Measurements from ENCODE around the gene NASP. TPM values are rescaled to one million over a fixed set of nuclear protein-coding genes. Genes with fewer than 3 reads are reported as not detected.
A peak's percentile ranks its signal among the peaks of the same experiment; 100 is the strongest.

NASP gene
- total RNA-seq, 1 donor from 2014 or later, result 55.9 TPM

DNA sequence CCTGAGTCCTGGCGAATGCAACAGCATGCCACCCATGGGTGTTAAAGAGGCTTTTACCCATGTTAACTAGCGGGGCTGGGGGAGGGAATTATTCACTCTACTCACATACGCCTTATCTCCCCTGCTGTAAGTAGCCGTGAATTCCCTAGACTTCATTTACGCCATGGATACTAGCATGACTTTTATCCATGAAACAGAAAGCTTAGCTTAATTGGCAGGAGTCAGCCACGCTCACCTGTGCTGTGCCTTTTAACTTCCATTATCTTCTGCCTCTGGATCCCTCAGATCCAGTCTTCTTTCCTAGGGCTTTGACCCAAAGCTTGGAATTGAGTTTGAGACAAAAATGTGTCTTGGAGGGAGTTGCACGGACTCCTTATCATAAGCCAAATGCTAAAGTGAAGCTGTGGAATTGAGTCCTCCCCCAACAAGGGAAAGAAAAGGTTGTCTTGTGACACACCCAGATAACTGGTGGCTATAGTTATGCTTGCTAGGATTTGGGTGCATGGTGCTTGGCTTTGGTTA is 9.7 kb upstream of the NASP start:
- no peaks in the 10 kb centered on the region for H3K27me3 Mint-ChIP-seq (ENCODE audit: low read depth, unreplicated experiment)
- no peak overlapping the region for H3K27ac ChIP-seq (ENCODE audit: low read depth, low read length)
- FAIRE-seq (no peak), DNase-seq (ENCODE audit: low read depth) (no peak)
- H2AFZ ChIP-seq (ENCODE audit: low read depth, low read length), result no peak overlapping the region
- H3K36me3 Mint-ChIP-seq (ENCODE audit: low read depth, unreplicated experiment), result peaks cover 5% of the 10 kb centered on the region
- H3K4me3 Mint-ChIP-seq (ENCODE audit: unreplicated experiment), result no peak overlapping the region
- no peaks in the 10 kb centered on the region for H3K9me3 Mint-ChIP-seq (ENCODE audit: unreplicated experiment)
- H3K9ac ChIP-seq (ENCODE audit: low read length), result no peak overlapping the region
- TF ChIP-seq, protein P1, sequence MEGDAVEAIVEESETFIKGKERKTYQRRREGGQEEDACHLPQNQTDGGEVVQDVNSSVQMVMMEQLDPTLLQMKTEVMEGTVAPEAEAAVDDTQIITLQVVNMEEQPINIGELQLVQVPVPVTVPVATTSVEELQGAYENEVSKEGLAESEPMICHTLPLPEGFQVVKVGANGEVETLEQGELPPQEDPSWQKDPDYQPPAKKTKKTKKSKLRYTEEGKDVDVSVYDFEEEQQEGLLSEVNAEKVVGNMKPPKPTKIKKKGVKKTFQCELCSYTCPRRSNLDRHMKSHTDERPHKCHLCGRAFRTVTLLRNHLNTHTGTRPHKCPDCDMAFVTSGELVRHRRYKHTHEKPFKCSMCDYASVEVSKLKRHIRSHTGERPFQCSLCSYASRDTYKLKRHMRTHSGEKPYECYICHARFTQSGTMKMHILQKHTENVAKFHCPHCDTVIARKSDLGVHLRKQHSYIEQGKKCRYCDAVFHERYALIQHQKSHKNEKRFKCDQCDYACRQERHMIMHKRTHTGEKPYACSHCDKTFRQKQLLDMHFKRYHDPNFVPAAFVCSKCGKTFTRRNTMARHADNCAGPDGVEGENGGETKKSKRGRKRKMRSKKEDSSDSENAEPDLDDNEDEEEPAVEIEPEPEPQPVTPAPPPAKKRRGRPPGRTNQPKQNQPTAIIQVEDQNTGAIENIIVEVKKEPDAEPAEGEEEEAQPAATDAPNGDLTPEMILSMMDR (IDR thresholded peaks at IDR 0.05; ENCODE audit: insufficient read depth, low read depth, low read length), result no peak
- no peak for TF ChIP-seq EZH2 (IDR thresholded peaks at IDR 0.05; ENCODE audit: insufficient read depth, low read length)
- H4K20me1 ChIP-seq (ENCODE audit: insufficient read depth, low read length), result peaks cover 16% of the 10 kb centered on the region
- no peak overlapping the region for H3K4me3 ChIP-seq (ENCODE audit: insufficient read depth, low read depth, low read length)
- H3K4me1 Mint-ChIP-seq (ENCODE audit: low read depth, unreplicated experiment), result peaks cover 6% of the 10 kb centered on the region
- no peaks in the 10 kb centered on the region for H3K9me3 ChIP-seq (ENCODE audit: insufficient read depth, low read depth, low read length)
- H3K27me3 ChIP-seq (ENCODE audit: insufficient read depth, low read length), result no peaks in the 10 kb centered on the region
- H3K4me2 ChIP-seq (ENCODE audit: low read length), result no peak overlapping the region
- peaks cover 19% of the 10 kb centered on the region for H3K36me3 ChIP-seq (ENCODE audit: insufficient read depth, low read length)
- no peaks in the 10 kb centered on the region for H3K79me2 ChIP-seq (ENCODE audit: insufficient read depth, low read length)
- no peak overlapping the region for H3K27ac Mint-ChIP-seq (ENCODE audit: unreplicated experiment)
- H3K4me1 ChIP-seq (ENCODE audit: insufficient read depth, low read length), result no peaks in the 10 kb centered on the region

DNA sequence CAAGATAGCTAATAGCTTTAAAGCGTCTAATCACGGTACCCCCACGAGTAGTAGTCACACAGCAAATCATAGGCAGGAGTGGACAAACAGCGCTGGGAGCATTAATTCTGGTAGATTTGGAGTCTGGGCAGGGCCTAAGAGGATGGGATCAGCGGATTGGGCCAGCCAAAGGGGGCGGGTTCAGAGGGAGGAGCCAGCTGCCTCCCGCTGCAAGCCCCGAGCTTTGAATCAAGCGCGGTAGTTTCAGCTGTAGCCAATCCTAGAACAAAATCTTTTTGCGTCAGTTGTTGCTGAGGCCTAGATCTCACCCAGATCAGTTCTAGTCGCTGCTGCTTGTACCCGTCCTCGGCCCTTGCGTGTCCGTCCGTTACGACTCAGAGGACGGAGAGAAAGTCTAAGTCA is 576 bp upstream of the NASP start:
- TF ChIP-seq EZH2 (IDR thresholded peaks at IDR 0.05; ENCODE audit: insufficient read depth, low read length), result no peak
- TF ChIP-seq, protein P1 (IDR thresholded peaks at IDR 0.05; ENCODE audit: insufficient read depth, low read depth, low read length), result no peak
- H3K9me3 ChIP-seq (ENCODE audit: insufficient read depth, low read depth, low read length), result no peaks in the 10 kb centered on the region
- H3K9me3 Mint-ChIP-seq (ENCODE audit: unreplicated experiment), result peaks cover 2% of the 10 kb centered on the region
- no peaks in the 10 kb centered on the region for H3K27me3 Mint-ChIP-seq (ENCODE audit: low read depth, unreplicated experiment)
- H3K4me2 ChIP-seq (ENCODE audit: low read length), result peak overlapping the region; percentile 100
- H3K36me3 ChIP-seq (ENCODE audit: insufficient read depth, low read length), result no peaks in the 10 kb centered on the region
- peaks cover 41% of the 10 kb centered on the region for H3K79me2 ChIP-seq (ENCODE audit: insufficient read depth, low read length)
- H3K9ac ChIP-seq (ENCODE audit: low read length), result peak overlapping the region; percentile 98
- H3K4me1 ChIP-seq (ENCODE audit: insufficient read depth, low read length), result peaks cover 14% of the 10 kb centered on the region
- FAIRE-seq (peak; percentile 59), DNase-seq (ENCODE audit: low read depth) (peak; percentile 89)
- H3K27ac Mint-ChIP-seq (ENCODE audit: unreplicated experiment), result peak overlapping the region; percentile 87
- peak overlapping the region; percentile 95 for H3K27ac ChIP-seq (ENCODE audit: low read depth, low read length)
- H3K4me3 Mint-ChIP-seq (ENCODE audit: unreplicated experiment), result peak overlapping the region; percentile 99
- peaks cover 9% of the 10 kb centered on the region for H3K4me1 Mint-ChIP-seq (ENCODE audit: low read depth, unreplicated experiment)
- H3K27me3 ChIP-seq (ENCODE audit: insufficient read depth, low read length), result no peaks in the 10 kb centered on the region
- H2AFZ ChIP-seq (ENCODE audit: low read depth, low read length), result peak overlapping the region; percentile 100
- H3K4me3 ChIP-seq (ENCODE audit: insufficient read depth, low read depth, low read length), result peak overlapping the region; percentile 98
- no peaks in the 10 kb centered on the region for H3K36me3 Mint-ChIP-seq (ENCODE audit: low read depth, unreplicated experiment)
- peaks cover 30% of the 10 kb centered on the region for H4K20me1 ChIP-seq (ENCODE audit: insufficient read depth, low read length)

DNA sequence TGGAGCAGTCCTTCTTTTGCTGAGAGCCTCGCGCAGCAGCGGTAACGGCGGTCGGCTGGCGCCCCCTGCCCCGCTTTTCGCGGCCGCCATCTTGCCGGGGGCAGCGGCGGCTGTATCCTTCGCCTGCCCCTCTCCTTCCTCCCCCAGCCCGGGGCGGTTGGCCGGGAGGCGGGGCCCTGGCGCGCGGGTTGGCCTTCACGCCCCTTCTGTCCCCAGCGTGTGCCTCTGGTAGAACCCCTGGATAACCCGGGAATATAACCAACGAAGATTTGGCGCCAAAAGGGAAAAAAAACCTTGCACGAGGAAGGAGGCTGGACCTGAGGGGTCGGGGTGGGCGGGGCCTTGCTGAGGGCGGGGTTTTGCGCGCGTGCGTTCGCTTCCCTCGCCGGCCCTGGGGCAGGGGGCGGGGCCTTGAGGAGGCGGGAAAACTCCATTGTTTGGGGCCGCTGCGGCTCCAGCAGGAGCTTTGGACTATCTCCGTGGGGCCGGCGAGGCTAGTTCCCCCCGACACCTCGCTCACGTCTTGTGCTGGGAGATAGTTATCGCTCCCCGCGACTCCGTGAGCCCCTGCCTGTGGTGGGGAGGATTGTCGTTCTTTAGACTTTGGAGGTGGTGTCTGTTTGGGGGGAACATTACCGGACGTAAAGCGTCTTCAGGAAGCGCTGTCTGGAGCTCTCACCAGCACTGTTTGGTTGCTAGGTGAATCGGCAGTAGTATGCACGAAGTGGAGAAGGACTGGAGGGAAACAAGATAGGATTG is 689 bp downstream of the NASP start:
- Histone ChIP-seq H3K4me3 (ENCODE audit: insufficient read depth, low read depth, low read length) (peak overlapping the region; percentile 98), H3K27ac (ENCODE audit: low read depth, low read length) (peak overlapping the region; percentile 95), H4K20me1 (ENCODE audit: insufficient read depth, low read length) (peaks cover 41% of the 10 kb centered on the region), H3K9me3 (ENCODE audit: insufficient read depth, low read depth, low read length) (no peaks in the 10 kb centered on the region), H3K4me1 (ENCODE audit: insufficient read depth, low read length) (peaks cover 14% of the 10 kb centered on the region), H3K36me3 (ENCODE audit: insufficient read depth, low read length) (no peaks in the 10 kb centered on the region), H2AFZ (ENCODE audit: low read depth, low read length) (peak overlapping the region; percentile 100), H3K4me2 (ENCODE audit: low read length) (peak overlapping the region; percentile 100), H3K27me3 (ENCODE audit: insufficient read depth, low read length) (no peaks in the 10 kb centered on the region), H3K79me2 (ENCODE audit: insufficient read depth, low read length) (peaks cover 54% of the 10 kb centered on the region), H3K9ac (ENCODE audit: low read length) (peak overlapping the region; percentile 98)
- FAIRE-seq, result no peak
- peaks cover 2% of the 10 kb centered on the region for H3K9me3 Mint-ChIP-seq (ENCODE audit: unreplicated experiment)
- no peaks in the 10 kb centered on the region for H3K36me3 Mint-ChIP-seq (ENCODE audit: low read depth, unreplicated experiment)
- peak overlapping the region; percentile 87 for H3K27ac Mint-ChIP-seq (ENCODE audit: unreplicated experiment)
- DNase-seq (ENCODE audit: low read depth), result peak; percentile 81
- no peaks in the 10 kb centered on the region for H3K27me3 Mint-ChIP-seq (ENCODE audit: low read depth, unreplicated experiment)
- H3K4me3 Mint-ChIP-seq (ENCODE audit: unreplicated experiment), result peak overlapping the region; percentile 99
- H3K4me1 Mint-ChIP-seq (ENCODE audit: low read depth, unreplicated experiment), result peaks cover 9% of the 10 kb centered on the region
- TF ChIP-seq EZH2 (IDR thresholded peaks at IDR 0.05; ENCODE audit: insufficient read depth, low read length), result no peak
- TF ChIP-seq, protein P1 (IDR thresholded peaks at IDR 0.05; ENCODE audit: insufficient read depth, low read depth, low read length), result no peak

Measured in astrocyte (in vitro differentiated cells and primary cell).